ENCODE results near the gene RFNG.

Gene RFNG

GRCh38 chr17:82020572-82021106 is 31.0 kb downstream of the RFNG start:
- DNase-seq (ENCODE audit: insufficient read length, low spot score) (no peak), FAIRE-seq (no peak)
- no peak for TF ChIP-seq POLR2A (IDR thresholded peaks at IDR 0.05; ENCODE audit: low read depth, low read length)

- FAIRE-seq = no peak
- peak; percentile 69 for DNase-seq (ENCODE audit: insufficient read length, low spot score)
- TF ChIP-seq POLR2A (IDR thresholded peaks at IDR 0.05; ENCODE audit: low read depth, low read length) = no peak
These were observed 31.7 kb downstream of the RFNG start for GRCh38 chr17:82019690-82020571.

- TF ChIP-seq POLR2A (IDR thresholded peaks at IDR 0.05; ENCODE audit: low read depth, low read length) = no peak
- no peak for FAIRE-seq
- DNase-seq (ENCODE audit: insufficient read length, low spot score) = no peak
These were observed 32.5 kb downstream of the RFNG start for GRCh38 chr17:82018989-82019689.

GRCh38 chr17:82018152-82018988 is 33.2 kb downstream of the RFNG start:
- FAIRE-seq (no peak), DNase-seq (ENCODE audit: insufficient read length, low spot score) (no peak)
- TF ChIP-seq POLR2A (IDR thresholded peaks at IDR 0.05; ENCODE audit: low read depth, low read length) = no peak

- no peak for TF ChIP-seq POLR2A (IDR thresholded peaks at IDR 0.05; ENCODE audit: low read depth, low read length)
- no peak for DNase-seq (ENCODE audit: insufficient read length, low spot score)
- no peak for FAIRE-seq
These were observed 33.9 kb downstream of the RFNG start for GRCh38 chr17:82017612-82018151.

- FAIRE-seq = no peak
- DNase-seq (ENCODE audit: insufficient read length, low spot score) = no peak
- TF ChIP-seq POLR2A (IDR thresholded peaks at IDR 0.05; ENCODE audit: low read depth, low read length) = no peak
These were observed 34.6 kb downstream of the RFNG start for GRCh38 chr17:82016875-82017459.

- no peak for FAIRE-seq
- no peak for DNase-seq (ENCODE audit: insufficient read length, low spot score)
- TF ChIP-seq POLR2A (IDR thresholded peaks at IDR 0.05; ENCODE audit: low read depth, low read length) = no peak
These were observed 35.3 kb downstream of the RFNG start for GRCh38 chr17:82016061-82016874.

GRCh38 chr17:82015311-82015971 is 36.2 kb downstream of the RFNG start:
- TF ChIP-seq POLR2A (IDR thresholded peaks at IDR 0.05; ENCODE audit: low read depth, low read length) = no peak
- no peak for FAIRE-seq
- no peak for DNase-seq (ENCODE audit: insufficient read length, low spot score)

GRCh38 chr17:82014971-82015310 is 36.7 kb downstream of the RFNG start:
- DNase-seq (ENCODE audit: insufficient read length, low spot score) = no peak
- TF ChIP-seq POLR2A (IDR thresholded peaks at IDR 0.05; ENCODE audit: low read depth, low read length) = no peak
- no peak for FAIRE-seq

GRCh38 chr17:82014432-82014831 is 37.2 kb downstream of the RFNG start:
- TF ChIP-seq POLR2A (IDR thresholded peaks at IDR 0.05; ENCODE audit: low read depth, low read length) = no peak
- FAIRE-seq = no peak
- DNase-seq (ENCODE audit: insufficient read length, low spot score) = no peak

GRCh38 chr17:82013772-82014321 is 37.8 kb downstream of the RFNG start:
- DNase-seq (ENCODE audit: insufficient read length, low spot score) (no peak), FAIRE-seq (no peak)
- no peak for TF ChIP-seq POLR2A (IDR thresholded peaks at IDR 0.05; ENCODE audit: low read depth, low read length)

- DNase-seq (ENCODE audit: insufficient read length, low spot score) (no peak), FAIRE-seq (no peak)
- TF ChIP-seq POLR2A (IDR thresholded peaks at IDR 0.05; ENCODE audit: low read depth, low read length) = no peak
These were observed 38.3 kb downstream of the RFNG start for GRCh38 chr17:82013341-82013740.

All from H54 (cell line).